SK-N-SH (cell line): ENCODE results near the gene DSTN. TPM values are rescaled to one million over a fixed set of nuclear protein-coding genes. Genes with fewer than 3 reads are reported as not detected.
A peak's percentile ranks its signal among the peaks of the same experiment; 100 is the strongest.

Experiments used
- CTCF ChIA-PET: fragments of 300-600, 350-600 bp; formaldehyde crosslinking; extraction: SDS; loops from one replicate; lab custom pipeline; 2021; lab: Yijun Ruan, JAX
- POLR2A ChIA-PET: fragments of 350-600 bp; sonication (Branson Sonifier 250); formaldehyde crosslinking; extraction: SDS; loops from one replicate; lab custom pipeline; 2020; ENCODE audit warnings: antibody characterized with exemption, inconsistent platforms; lab: Yijun Ruan, JAX
- DNase-seq: peaks from one replicate; pipeline ENCODE4 v3.0.0; 2012
- H2AFZ ChIP-seq: fragments of 200-600 bp; sonication (generic); 2 replicates; pipeline ENCODE4 v1.8.1; 2016; ENCODE audit warnings: antibody characterized with exemption, mild to moderate bottlenecking, low read depth
- H3F3A ChIP-seq: fragments of 200-600 bp; sonication (generic); replicated peaks from 2 replicates; pipeline ENCODE3; 2016; ENCODE audit warnings: antibody characterized with exemption, mild to moderate bottlenecking; ENCODE audit not compliant: insufficient read depth
- H3K27ac ChIP-seq, 2 experiments: fragments of 200-500 bp in 1 of 2; fragments of 200-600 bp in 1 of 2; sonication (Bioruptor generic) in 1 of 2; sonication (generic), shearing (Covaris generic) in 1 of 2; 2 replicates each; pipeline versions ENCODE4 v1.5.1 to v1.6.1; 2014 to 2016; ENCODE audit warnings: low read depth in 2 of 2, inconsistent platforms in 1 of 2, low read length in 1 of 2, mild to moderate bottlenecking in 1 of 2, mixed read lengths in 1 of 2
- H3K27me3 ChIP-seq: fragments of 200-600 bp; sonication (generic), shearing (Covaris generic); 2 replicates; pipeline ENCODE4 v1.6.1; 2016; ENCODE audit warnings: mixed run types; ENCODE audit not compliant: insufficient read depth
- H3K36me3 ChIP-seq, 2 experiments: fragments of 200-500 bp in 1 of 2; fragments of 200-600 bp in 1 of 2; sonication (Bioruptor generic) in 1 of 2; sonication (generic) in 1 of 2; replicated peaks in 1 of 2; 2 replicates each; pipeline versions ENCODE3 to v1.5.1; 2014 to 2016; ENCODE audit warnings: low read length in 1 of 2, mild to moderate bottlenecking in 1 of 2; ENCODE audit not compliant: insufficient read depth in 2 of 2, control insufficient read depth in 1 of 2
- H3K4me1 ChIP-seq, 2 experiments: fragments of 200-500 bp in 1 of 2; fragments of 200-600 bp in 1 of 2; sonication (Bioruptor generic) in 1 of 2; sonication (generic), shearing (Covaris generic) in 1 of 2; 2 replicates each; pipeline versions ENCODE4 v1.5.1 to v1.6.1; 2014 to 2016; ENCODE audit warnings: low read depth in 1 of 2, low read length in 1 of 2, mixed run types in 1 of 2; ENCODE audit not compliant: insufficient read depth in 2 of 2, control insufficient read depth in 1 of 2
- H3K4me2 ChIP-seq: fragments of 200-600 bp; sonication (generic), shearing (Covaris generic); 2 replicates; pipeline ENCODE4 v1.6.1; 2017; ENCODE audit warnings: mixed run types
- H3K4me3 ChIP-seq, 2 experiments: fragments of 200-500 bp in 1 of 2; fragments of 200-600 bp in 1 of 2; sonication (Bioruptor generic) in 1 of 2; sonication (generic), shearing (Covaris generic) in 1 of 2; 2 replicates each; pipeline versions ENCODE4 v1.5.1 to v1.8.1; 2014 to 2016; ENCODE audit warnings: low read depth in 2 of 2, inconsistent platforms in 1 of 2, low read length in 1 of 2, mild to moderate bottlenecking in 1 of 2, mixed read lengths in 1 of 2, moderate library complexity in 1 of 2
- H3K79me2 ChIP-seq: fragments of 200-600 bp; sonication (generic); 2 replicates; pipeline ENCODE4 v1.8.1; 2017; ENCODE audit warnings: mild to moderate bottlenecking; ENCODE audit not compliant: insufficient read depth
- H3K9ac ChIP-seq: fragments of 200-600 bp; sonication (generic); 2 replicates; pipeline ENCODE4 v1.6.1; 2017; ENCODE audit warnings: mixed run types
- H3K9me2 ChIP-seq: fragments of 200-600 bp; sonication (generic); 2 replicates; pipeline ENCODE4 v1.6.1; 2017; ENCODE audit warnings: mixed run types
- H3K9me3 ChIP-seq: fragments of 200-600 bp; sonication (generic); 2 replicates; pipeline ENCODE4 v1.6.1; 2017; ENCODE audit warnings: mixed run types, mild to moderate bottlenecking, moderate library complexity
- H4K20me1 ChIP-seq: fragments of 200-600 bp; sonication (generic); 2 replicates; pipeline ENCODE4 v1.6.1; 2017; ENCODE audit warnings: mild to moderate bottlenecking, mixed run types; ENCODE audit not compliant: insufficient read depth
- CTCF ChIP-seq: fragments of 200-600 bp; sonication (generic); IDR thresholded peaks from 2 replicates; pipeline ENCODE4 v1.6.1; 2017; ENCODE audit warnings: antibody characterized with exemption, mild to moderate bottlenecking, moderate library complexity
- ELF1 ChIP-seq: IDR thresholded peaks from 2 replicates; pipeline ENCODE4 v1.4.0; 2012
- EP300 ChIP-seq, 2 experiments: IDR thresholded peaks; 2 replicates each; pipeline versions ENCODE4 v1.4.0 to v1.6.1; 2012; ENCODE audit warnings: borderline replicate concordance in 1 of 2, low read depth in 1 of 2, low read length in 1 of 2
- EZH2phosphoT487 ChIP-seq: fragments of 200-600 bp; sonication (generic); IDR thresholded peaks from 2 replicates; pipeline ENCODE4 v1.6.1; 2017; ENCODE audit warnings: low read depth, mixed run types, mild to moderate bottlenecking, antibody characterized with exemption, moderate library complexity, borderline replicate concordance
- FOXJ3 ChIP-seq: sonication (generic); formaldehyde crosslinking; IDR thresholded peaks from 2 replicates; pipeline ENCODE4 v1.5.1; 2020; ENCODE audit warnings: mild to moderate bottlenecking, missing genetic modification reagents
- MAX ChIP-seq: IDR thresholded peaks from 2 replicates; pipeline ENCODE4 v1.4.0; 2012; ENCODE audit warnings: low read depth
- MEF2A ChIP-seq: IDR thresholded peaks from 2 replicates; pipeline ENCODE4 v1.4.0; 2012; ENCODE audit warnings: low read depth, borderline replicate concordance
- PBX3 ChIP-seq: IDR thresholded peaks from 2 replicates; pipeline ENCODE4; 2012
- RCOR1 ChIP-seq: fragments of 150-350 bp; IDR thresholded peaks from 2 replicates; pipeline ENCODE4 v1.6.1; 2017; ENCODE audit warnings: antibody characterized with exemption, low read length
- REST ChIP-seq: IDR thresholded peaks from 2 replicates; pipeline ENCODE4 v1.6.1; 2012; ENCODE audit warnings: mild to moderate bottlenecking, low read depth, low read length, moderate library complexity
- RXRA ChIP-seq: IDR thresholded peaks from 2 replicates; pipeline ENCODE4 v1.4.0; 2012; ENCODE audit warnings: low read depth, mild to moderate bottlenecking, borderline replicate concordance
- USF2 ChIP-seq: fragments of 150-350 bp; IDR thresholded peaks from 2 replicates; pipeline ENCODE4 v1.6.1; 2017; ENCODE audit warnings: antibody characterized with exemption, low read length, low read depth, borderline replicate concordance
- YY1 ChIP-seq: IDR thresholded peaks from 2 replicates; pipeline ENCODE4 v1.4.0; 2012; ENCODE audit warnings: low read depth, mild to moderate bottlenecking
- WGBS: methylation state at CpG from one replicate; pipeline ENCODE4 v1.1.6; 2017; ENCODE audit warnings: low lambda C conversion rate; 5-methylcytosine and 5-hydroxymethylcytosine counted together
- polyA plus RNA-seq, 3 experiments: library from polyadenylated mRNA; depleted of rRNA; stranded (reverse); fragments of >200 nt; gene quantifications; 2 replicates each; pipeline ENCODE4 v1.2.3, GENCODE V29; 2012
- TF ChIP-seq, protein P1 (sequence below): fragments of 150-350 bp; IDR thresholded peaks from 2 replicates; pipeline ENCODE4 v1.6.1; 2016; ENCODE audit warnings: mild to moderate bottlenecking, low read depth, low read length
- TF ChIP-seq, protein P2 (sequence below): IDR thresholded peaks from 2 replicates; pipeline ENCODE4 v1.4.0; 2012; ENCODE audit warnings: low read depth, borderline replicate concordance

Gene DSTN
- polyA plus RNA-seq, 1 of the 3 experiments (the other 2 are of a cell fraction): 167 TPM

DNA sequence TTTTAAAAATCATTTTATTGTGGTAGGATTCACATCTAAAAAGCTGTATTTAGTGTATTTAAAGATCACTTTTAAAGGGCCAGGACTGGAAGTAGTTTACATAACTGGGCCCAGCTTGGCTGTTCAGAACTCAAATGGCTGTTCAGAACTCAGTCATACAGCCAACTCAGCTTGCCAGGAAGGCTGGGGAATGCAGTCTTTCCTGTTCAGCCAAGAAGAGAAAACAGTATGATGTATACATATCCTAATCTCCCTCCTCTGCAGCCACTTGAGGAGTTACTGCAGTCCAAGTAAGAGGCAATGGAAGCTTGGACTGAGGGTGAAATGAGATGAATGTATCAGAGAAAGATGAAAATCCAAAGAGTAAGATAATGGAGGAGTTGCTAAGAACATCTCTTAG, 24.6 kb downstream of the DSTN start:
- ChIA-PET POLR2A (no interaction called here), CTCF (interaction anchor here (0.8 to 1.5 kb wide), 3 partner anchors 23 to 90 kb away, joined by 3 to 4 read pairs (median 3); no protein-coding TSS in a partner anchor)
- Histone ChIP-seq H3K27ac (peak overlapping the region in 1 of 2 experiments; percentile 26; a peak in 1 of 4 replicates), H3K4me2 (no peak overlapping the region), H3K9me3 (no peaks in the 10 kb centered on the region), H3K79me2 (peaks cover 100% of the 10 kb centered on the region), H3K9ac (no peak overlapping the region), H3K27me3 (no peaks in the 10 kb centered on the region), H4K20me1 (peaks cover 100% of the 10 kb centered on the region), H2AFZ (no peak overlapping the region), H3K9me2 (no peaks in the 10 kb centered on the region), H3K4me1 (peaks cover 3 to 15% of the 10 kb centered on the region in 2 experiments; a peak in 2 of 4 replicates), H3K4me3 (no peak overlapping the region), H3K36me3 (peaks cover 6 to 48% of the 10 kb centered on the region in 2 experiments), H3F3A (peaks cover 6% of the 10 kb centered on the region)
- TF ChIP-seq MEF2A (no peak), USF2 (no peak), RXRA (no peak), EP300 (IDR thresholded peaks at IDR 0.05; ENCODE audit: borderline replicate concordance in 1 of 2, low read depth in 1 of 2, low read length in 1 of 2) (no peak), EZH2phosphoT487 (no peak), MAX (no peak), ELF1 (no peak)
- TF ChIP-seq, protein P1, sequence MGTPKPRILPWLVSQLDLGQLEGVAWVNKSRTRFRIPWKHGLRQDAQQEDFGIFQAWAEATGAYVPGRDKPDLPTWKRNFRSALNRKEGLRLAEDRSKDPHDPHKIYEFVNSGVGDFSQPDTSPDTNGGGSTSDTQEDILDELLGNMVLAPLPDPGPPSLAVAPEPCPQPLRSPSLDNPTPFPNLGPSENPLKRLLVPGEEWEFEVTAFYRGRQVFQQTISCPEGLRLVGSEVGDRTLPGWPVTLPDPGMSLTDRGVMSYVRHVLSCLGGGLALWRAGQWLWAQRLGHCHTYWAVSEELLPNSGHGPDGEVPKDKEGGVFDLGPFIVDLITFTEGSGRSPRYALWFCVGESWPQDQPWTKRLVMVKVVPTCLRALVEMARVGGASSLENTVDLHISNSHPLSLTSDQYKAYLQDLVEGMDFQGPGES: no peak
- DNase-seq: no peak

GRCh38 chr20:17595856-17596255, 26.0 kb downstream of the DSTN start:
- peaks cover 100% of the 10 kb centered on the region for H4K20me1 ChIP-seq
- ChIA-PET CTCF (no interaction called here), POLR2A (no interaction called here)
- TF ChIP-seq, protein P1: no peak
- no peak for TF ChIP-seq YY1
- TF ChIP-seq PBX3: no peak
- no peak for TF ChIP-seq CTCF
- no peak for TF ChIP-seq REST
- no peak for TF ChIP-seq FOXJ3 (CRISPR knock-in tag)
- TF ChIP-seq RCOR1: no peak
- TF ChIP-seq, protein P2, sequence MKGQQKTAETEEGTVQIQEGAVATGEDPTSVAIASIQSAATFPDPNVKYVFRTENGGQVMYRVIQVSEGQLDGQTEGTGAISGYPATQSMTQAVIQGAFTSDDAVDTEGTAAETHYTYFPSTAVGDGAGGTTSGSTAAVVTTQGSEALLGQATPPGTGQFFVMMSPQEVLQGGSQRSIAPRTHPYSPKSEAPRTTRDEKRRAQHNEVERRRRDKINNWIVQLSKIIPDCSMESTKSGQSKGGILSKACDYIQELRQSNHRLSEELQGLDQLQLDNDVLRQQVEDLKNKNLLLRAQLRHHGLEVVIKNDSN: no peak
- TF ChIP-seq EP300 (IDR thresholded peaks at IDR 0.05; ENCODE audit: borderline replicate concordance in 1 of 2, low read depth in 1 of 2, low read length in 1 of 2): no peak

More at GRCh38 chr20:17595856-17596255, 26.0 kb downstream of the DSTN start:
- H3K27me3 ChIP-seq: no peaks in the 10 kb centered on the region
- H3F3A ChIP-seq: peaks cover 6% of the 10 kb centered on the region
- no peak overlapping the region for H2AFZ ChIP-seq
- H3K9ac ChIP-seq: no peak overlapping the region
- no peaks in the 10 kb centered on the region for H3K9me3 ChIP-seq
- no peaks in the 10 kb centered on the region for H3K9me2 ChIP-seq
- H3K4me2 ChIP-seq: no peak overlapping the region
- peaks cover 0 to 12% of the 10 kb centered on the region in 2 experiments; a peak in 1 of 4 replicates for H3K4me1 ChIP-seq
- DNase-seq: no peak
- WGBS: 92% methylated on average over 2 of the region's 2 CpGs
- H3K36me3 ChIP-seq: peaks cover 7 to 56% of the 10 kb centered on the region in 2 experiments
- no peak overlapping the region for H3K27ac ChIP-seq
- no peak overlapping the region for H3K4me3 ChIP-seq
- peaks cover 100% of the 10 kb centered on the region for H3K79me2 ChIP-seq
